Esophagus muscularis mucosa (tissue), 4 donors: ENCODE results near the gene MTIF3. TPM values are rescaled to one million over a fixed set of nuclear protein-coding genes. Genes with fewer than 3 reads are reported as not detected.

Source experiments
- DNase-seq: peaks from one replicate; pipeline ENCODE4 v3.0.0-alpha.2; 2017; ENCODE audit errors: extremely low spot score
- H3K27ac ChIP-seq, 4 donors: fragments of 200-600 bp; sonication (generic); replicated peaks in 1 of 4; 1 replicate in 3 of 4; 2 replicates in 1 of 4; pipeline ENCODE4 v1.5.1; 2016 to 2019; ENCODE audit warnings: mild to moderate bottlenecking in 1 of 4
- H3K27me3 ChIP-seq, 4 donors: fragments of 200-600 bp; sonication (generic); one replicate each; pipeline versions ENCODE4 v1.5.1 to v1.6.0; 2016 to 2019
- H3K36me3 ChIP-seq, 4 donors: fragments of 200-600 bp; sonication (generic); one replicate each; pipeline ENCODE4 v1.5.1; 2016 to 2019
- H3K4me1 ChIP-seq, 4 donors: fragments of 200-600 bp; sonication (generic); one replicate each; pipeline ENCODE4 v1.5.1; 2016 to 2019
- H3K4me3 ChIP-seq, 4 donors: fragments of 200-600 bp; sonication (generic); 1 replicate in 2 of 4; 2 replicates in 2 of 4; pipeline ENCODE4 v1.5.1; 2016 to 2019; ENCODE audit warnings: mild to moderate bottlenecking in 4 of 4, moderate library complexity in 1 of 4
- H3K9me3 ChIP-seq, 4 donors: fragments of 200-600 bp; sonication (generic); 1 replicate in 3 of 4; 2 replicates in 1 of 4; pipeline ENCODE4 v1.5.1; 2016 to 2019
- CTCF ChIP-seq, 3 experiments: fragments of 200-600 bp in 2 of 3; fragments of 450-650 bp in 1 of 3; sonication (generic) in 2 of 3; IDR thresholded peaks; one replicate each; pipeline ENCODE4 v1.5.1; 2017 to 2019; ENCODE audit warnings: antibody characterized with exemption in 3 of 3, mild to moderate bottlenecking in 2 of 3, moderate library complexity in 1 of 3
- EP300 ChIP-seq: sonication (generic); formaldehyde crosslinking; IDR thresholded peaks from one replicate; pipeline ENCODE4 v1.6.1; 2017; ENCODE audit warnings: antibody characterized with exemption
- POLR2A ChIP-seq: fragments of 450-650 bp; IDR thresholded peaks from one replicate; pipeline ENCODE4 v1.6.1; 2017; ENCODE audit warnings: antibody characterized with exemption, moderate library complexity, mild to moderate bottlenecking, low read depth
- POLR2AphosphoS5 ChIP-seq, 2 donors: sonication (generic); formaldehyde crosslinking; IDR thresholded peaks; one replicate each; pipeline ENCODE4 v1.6.1; 2017; ENCODE audit warnings: antibody characterized with exemption in 2 of 2
- WGBS: methylation state at CpG from one replicate; pipeline ENCODE4 v1.1.5; 2018; 5-methylcytosine and 5-hydroxymethylcytosine counted together
- intact Hi-C: fragments of 100-400 bp; cut with DNase I; formaldehyde crosslinking; loops from one replicate; pipeline ENCODE4 v1.15.1; 2023
- total RNA-seq, 4 donors: library from RNA; depleted of rRNA; stranded (reverse); fragments of >200 nt; gene quantifications; one replicate each; pipeline versions ENCODE4 v1.1.0 to v1.2.1, GENCODE V29; 2016

The MTIF3 gene
- total RNA-seq, 4 donors from 2014 or later, result 45.1 to 86.6 (median 67.5) TPM

DNA sequence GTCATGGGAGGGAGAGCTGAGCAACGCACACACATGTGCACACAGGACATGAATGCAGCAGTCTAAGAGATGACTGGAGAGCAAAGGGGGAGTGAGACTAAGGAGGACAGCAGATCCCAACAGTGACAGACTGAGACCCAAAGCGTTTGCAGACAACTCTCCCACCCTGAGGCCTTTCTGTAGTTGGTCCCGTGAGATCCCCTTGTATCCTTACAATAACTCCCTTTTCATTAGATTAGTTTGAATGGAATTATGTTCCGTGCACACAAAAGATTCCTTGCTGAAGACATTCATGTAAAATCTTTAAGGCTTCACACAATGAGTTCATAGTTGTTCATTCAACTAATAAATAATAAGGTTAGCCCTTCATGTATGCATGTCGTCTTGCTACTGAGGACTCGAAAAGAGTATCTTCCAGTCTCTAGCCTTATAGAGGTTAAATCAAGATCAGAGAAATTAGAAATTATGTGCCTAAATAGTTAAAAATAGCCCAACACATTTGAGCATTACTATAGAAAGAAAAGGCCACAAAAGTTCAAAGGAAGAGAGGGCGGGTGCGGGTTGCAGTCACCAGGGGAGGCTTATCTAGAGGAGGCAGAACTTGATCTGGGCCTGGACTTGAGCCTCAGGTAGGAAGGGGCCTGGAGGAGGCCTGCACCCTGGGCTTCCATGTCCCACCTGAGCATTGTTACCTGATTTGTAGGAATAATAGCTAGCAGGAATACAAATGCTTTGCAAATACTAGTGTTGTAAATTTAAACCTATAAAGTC, 29.1 kb downstream of the MTIF3 start:
- intact Hi-C loops, result loop anchor here (5.0 to 10.0 kb wide), 2 partner anchors 44 to 204 kb away; partner anchors contain the start of genes LNX2 and POLR1D
- peaks cover 15 to 24% (median 23%) of the 10 kb centered on the region in 4 donors for H3K4me1 ChIP-seq

GRCh38 chr13:27419328-27419727, 31.0 kb downstream of the MTIF3 start:
- Histone ChIP-seq H3K4me3 (no peak overlapping the region), H3K4me1 (peaks cover 7 to 12% (median 8%) of the 10 kb centered on the region in 4 donors), H3K27ac (no peak overlapping the region), H3K36me3 (no peaks in the 10 kb centered on the region), H3K27me3 (no peaks in the 10 kb centered on the region), H3K9me3 (no peaks in the 10 kb centered on the region)
- intact Hi-C loops, result no loop called here
- DNase-seq, result no peak
- TF ChIP-seq POLR2AphosphoS5 (IDR thresholded peaks at IDR 0.05) (no peak), EP300 (no peak), POLR2A (no peak), CTCF (IDR thresholded peaks at IDR 0.05) (no peak)
- 87% methylated on average over 1 of the region's 1 CpG for WGBS

More for the DNA sequence above, 29.1 kb downstream of the MTIF3 start:
- WGBS, result 93% methylated on average over 8 of the region's 8 CpGs
- Histone ChIP-seq H3K36me3 (no peaks in the 10 kb centered on the region), H3K27me3 (no peaks in the 10 kb centered on the region), H3K27ac (no peak overlapping the region), H3K9me3 (no peaks in the 10 kb centered on the region), H3K4me3 (no peak overlapping the region)
- DNase-seq, result no peak
- no peak for TF ChIP-seq POLR2A
- TF ChIP-seq POLR2AphosphoS5 (IDR thresholded peaks at IDR 0.05), result no peak

- 81% methylated on average over 1 of the region's 1 CpG for WGBS
- no peak for DNase-seq
- no peaks in the 10 kb centered on the region for H3K27me3 ChIP-seq
- TF ChIP-seq POLR2A, result no peak
- no peak for TF ChIP-seq POLR2AphosphoS5 (IDR thresholded peaks at IDR 0.05)
- peaks cover 0 to 8% (median 2%) of the 10 kb centered on the region in 4 donors for H3K4me1 ChIP-seq
- H3K36me3 ChIP-seq, result no peaks in the 10 kb centered on the region
- intact Hi-C loops, result no loop called here
- no peak overlapping the region for H3K4me3 ChIP-seq
- H3K27ac ChIP-seq, result no peak overlapping the region
- no peaks in the 10 kb centered on the region for H3K9me3 ChIP-seq
These were observed 35.2 kb downstream of the MTIF3 start for GRCh38 chr13:27415116-27415515.

DNA sequence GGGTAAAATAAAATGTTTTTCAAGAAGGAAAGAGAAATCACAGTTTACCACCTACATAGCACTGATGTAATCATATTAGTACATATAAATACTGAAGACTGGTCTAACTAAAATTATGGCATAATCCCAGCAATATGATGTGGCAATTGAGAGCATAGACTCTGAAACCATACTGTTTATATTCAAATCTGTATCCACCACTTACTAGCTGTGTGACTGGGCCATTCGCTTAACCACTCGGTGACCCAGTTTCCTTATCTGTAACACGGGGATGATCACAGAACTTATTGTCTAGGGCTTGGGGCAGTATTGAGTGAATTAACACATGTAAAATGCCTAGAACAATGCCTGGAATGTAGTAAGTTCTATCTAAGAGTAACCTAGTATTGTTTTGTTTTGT, 39.0 kb downstream of the MTIF3 start:
- no peaks in the 10 kb centered on the region for H3K36me3 ChIP-seq
- WGBS, result 79% methylated on average over 3 of the region's 3 CpGs
- H3K27ac ChIP-seq, result no peak overlapping the region
- no peak overlapping the region for H3K4me3 ChIP-seq
- H3K4me1 ChIP-seq, result peaks cover 0 to 8% (median 2%) of the 10 kb centered on the region in 4 donors
- no peak for TF ChIP-seq POLR2A
- no peak for TF ChIP-seq EP300
- TF ChIP-seq CTCF (IDR thresholded peaks at IDR 0.05), result no peak
- TF ChIP-seq POLR2AphosphoS5 (IDR thresholded peaks at IDR 0.05), result no peak
- intact Hi-C loops, result no loop called here
- H3K9me3 ChIP-seq, result no peaks in the 10 kb centered on the region
- no peak for DNase-seq
- peaks cover 0 to 7% (median 0%) of the 10 kb centered on the region in 4 donors for H3K27me3 ChIP-seq

- no peak for DNase-seq
- TF ChIP-seq POLR2AphosphoS5 (IDR thresholded peaks at IDR 0.05) (no peak), POLR2A (no peak), EP300 (no peak), CTCF (IDR thresholded peaks at IDR 0.05) (no peak)
- 79% methylated on average over 2 of the region's 2 CpGs for WGBS
- Histone ChIP-seq H3K9me3 (no peaks in the 10 kb centered on the region), H3K27me3 (peaks cover 0 to 7% (median 0%) of the 10 kb centered on the region in 4 donors), H3K27ac (no peak overlapping the region), H3K4me3 (no peak overlapping the region), H3K36me3 (no peaks in the 10 kb centered on the region), H3K4me1 (peaks cover 1 to 6% (median 2%) of the 10 kb centered on the region in 4 donors)
- intact Hi-C loops, result no loop called here
These were observed 41.4 kb downstream of the MTIF3 start for GRCh38 chr13:27409013-27409412.
